Measurements from ENCODE around the gene FARP1. TPM values are rescaled to one million over a fixed set of nuclear protein-coding genes. Genes with fewer than 3 reads are reported as not detected.

FARP1 gene
- total and polyA plus RNA-seq, 4 experiments from 2014 or later, result 0.26 to 1.5 (median 0.42) TPM; not detected in 1

- no peak for DNase-seq
- Histone ChIP-seq H3K4me3 (ENCODE audit: low read length in 2 of 2) (no peak overlapping the region), H3K27ac (ENCODE audit: low read depth, low read length) (no peak overlapping the region), H3K9me3 (ENCODE audit: control insufficient read depth in 1 of 2, low read length in 2 of 2) (no peaks in the 10 kb centered on the region), H3K36me3 (ENCODE audit: insufficient read depth, low read length) (no peaks in the 10 kb centered on the region), H3K27me3 (ENCODE audit: insufficient read depth, low read length) (no peaks in the 10 kb centered on the region), H3K4me1 (ENCODE audit: insufficient read depth, low read length) (no peaks in the 10 kb centered on the region)
- Mint-ChIP-seq H3K27me3 (peaks cover 5 to 10% of the 10 kb centered on the region in 2 donors), H3K4me1 (no peaks in the 10 kb centered on the region), H3K9me3 (no peaks in the 10 kb centered on the region), H3K4me3 (no peak overlapping the region), H3K27ac (no peak overlapping the region), H3K36me3 (no peaks in the 10 kb centered on the region)
- intact Hi-C loops (cut with micrococcal nuclease), result no loop called here
- ChIA-PET POLR2A (ENCODE audit: partially characterized antibody) (no interaction called here), CTCF (ENCODE audit: partially characterized antibody) (no interaction called here)
These were observed 42.4 kb upstream of the FARP1 start for GRCh38 chr13:98100481-98100880.

- intact Hi-C loops (cut with micrococcal nuclease), result no loop called here
- Mint-ChIP-seq H3K4me1 (no peaks in the 10 kb centered on the region), H3K27ac (no peak overlapping the region), H3K4me3 (no peak overlapping the region), H3K27me3 (peaks cover 2% of the 10 kb centered on the region in 2 donors), H3K9me3 (no peaks in the 10 kb centered on the region), H3K36me3 (no peaks in the 10 kb centered on the region)
- Histone ChIP-seq H3K27ac (ENCODE audit: low read depth, low read length) (no peak overlapping the region), H3K4me1 (ENCODE audit: insufficient read depth, low read length) (no peaks in the 10 kb centered on the region), H3K9me3 (ENCODE audit: control insufficient read depth in 1 of 2, low read length in 2 of 2) (no peaks in the 10 kb centered on the region), H3K4me3 (ENCODE audit: low read length in 2 of 2) (no peak overlapping the region), H3K27me3 (ENCODE audit: insufficient read depth, low read length) (no peaks in the 10 kb centered on the region), H3K36me3 (ENCODE audit: insufficient read depth, low read length) (no peaks in the 10 kb centered on the region)
- CTCF ChIA-PET (ENCODE audit: partially characterized antibody), result no interaction called here
- DNase-seq, result no peak
- POLR2A ChIA-PET (ENCODE audit: partially characterized antibody), result interaction anchor here (0.6 kb wide), 1 partner anchor 158 kb away, joined by 3 read pairs; no protein-coding TSS in a partner anchor
These were observed 39.4 kb upstream of the FARP1 start for GRCh38 chr13:98103531-98103930.

- no peak overlapping the region for H3K4me3 Mint-ChIP-seq
- peaks cover 0 to 2% of the 10 kb centered on the region in 2 donors for H3K27me3 Mint-ChIP-seq
- no peak overlapping the region for H3K27ac Mint-ChIP-seq
- Histone ChIP-seq H3K4me3 (ENCODE audit: low read length in 2 of 2) (no peak overlapping the region), H3K27ac (ENCODE audit: low read depth, low read length) (no peak overlapping the region), H3K36me3 (ENCODE audit: insufficient read depth, low read length) (no peaks in the 10 kb centered on the region), H3K4me1 (ENCODE audit: insufficient read depth, low read length) (no peaks in the 10 kb centered on the region), H3K27me3 (ENCODE audit: insufficient read depth, low read length) (no peaks in the 10 kb centered on the region), H3K9me3 (ENCODE audit: control insufficient read depth in 1 of 2, low read length in 2 of 2) (no peaks in the 10 kb centered on the region)
- DNase-seq, result no peak
- no peaks in the 10 kb centered on the region for H3K4me1 Mint-ChIP-seq
- H3K9me3 Mint-ChIP-seq, result no peaks in the 10 kb centered on the region
- H3K36me3 Mint-ChIP-seq, result no peaks in the 10 kb centered on the region
- ChIA-PET CTCF (ENCODE audit: partially characterized antibody) (no interaction called here), POLR2A (ENCODE audit: partially characterized antibody) (no interaction called here)
- intact Hi-C loops (cut with micrococcal nuclease), result no loop called here
These were observed 38.7 kb upstream of the FARP1 start for GRCh38 chr13:98103942-98104880.

- no peaks in the 10 kb centered on the region for H3K36me3 ChIP-seq (ENCODE audit: insufficient read depth, low read length)
- Mint-ChIP-seq H3K27ac (no peak overlapping the region), H3K9me3 (no peaks in the 10 kb centered on the region), H3K4me3 (no peak overlapping the region), H3K27me3 (peaks cover 0 to 2% of the 10 kb centered on the region in 2 donors), H3K36me3 (no peaks in the 10 kb centered on the region), H3K4me1 (no peaks in the 10 kb centered on the region)
- ChIA-PET POLR2A (ENCODE audit: partially characterized antibody) (no interaction called here), CTCF (ENCODE audit: partially characterized antibody) (no interaction called here)
- H3K4me3 ChIP-seq (ENCODE audit: low read length in 2 of 2), result no peak overlapping the region
- intact Hi-C loops (cut with micrococcal nuclease), result no loop called here
- no peak for DNase-seq
- no peaks in the 10 kb centered on the region for H3K4me1 ChIP-seq (ENCODE audit: insufficient read depth, low read length)
- H3K27me3 ChIP-seq (ENCODE audit: insufficient read depth, low read length), result no peaks in the 10 kb centered on the region
- no peaks in the 10 kb centered on the region for H3K9me3 ChIP-seq (ENCODE audit: control insufficient read depth in 1 of 2, low read length in 2 of 2)
- no peak overlapping the region for H3K27ac ChIP-seq (ENCODE audit: low read depth, low read length)
These were observed 37.0 kb upstream of the FARP1 start for GRCh38 chr13:98105929-98106336.

GRCh38 chr13:98108341-98108740 is 34.6 kb upstream of the FARP1 start:
- H3K27me3 Mint-ChIP-seq, result peaks cover 0 to 5% of the 10 kb centered on the region in 2 donors
- Histone ChIP-seq H3K9me3 (ENCODE audit: control insufficient read depth in 1 of 2, low read length in 2 of 2) (no peaks in the 10 kb centered on the region), H3K36me3 (ENCODE audit: insufficient read depth, low read length) (no peaks in the 10 kb centered on the region), H3K4me1 (ENCODE audit: insufficient read depth, low read length) (no peaks in the 10 kb centered on the region), H3K27me3 (ENCODE audit: insufficient read depth, low read length) (no peaks in the 10 kb centered on the region), H3K4me3 (ENCODE audit: low read length in 2 of 2) (no peak overlapping the region), H3K27ac (ENCODE audit: low read depth, low read length) (no peak overlapping the region)
- POLR2A ChIA-PET (ENCODE audit: partially characterized antibody), result no interaction called here
- intact Hi-C loops (cut with micrococcal nuclease), result no loop called here
- no peaks in the 10 kb centered on the region for H3K36me3 Mint-ChIP-seq
- DNase-seq, result no peak
- no peak overlapping the region for H3K27ac Mint-ChIP-seq
- CTCF ChIA-PET (ENCODE audit: partially characterized antibody), result no interaction called here
- H3K9me3 Mint-ChIP-seq, result no peaks in the 10 kb centered on the region
- H3K4me3 Mint-ChIP-seq, result no peak overlapping the region
- no peaks in the 10 kb centered on the region for H3K4me1 Mint-ChIP-seq

- CTCF ChIA-PET (ENCODE audit: partially characterized antibody), result no interaction called here
- DNase-seq, result no peak
- no peak overlapping the region for H3K27ac ChIP-seq (ENCODE audit: low read depth, low read length)
- POLR2A ChIA-PET (ENCODE audit: partially characterized antibody), result no interaction called here
- Mint-ChIP-seq H3K27me3 (peaks cover 0 to 4% of the 10 kb centered on the region in 2 donors), H3K36me3 (no peaks in the 10 kb centered on the region), H3K9me3 (no peaks in the 10 kb centered on the region), H3K4me3 (no peak overlapping the region), H3K27ac (no peak overlapping the region), H3K4me1 (no peaks in the 10 kb centered on the region)
- H3K36me3 ChIP-seq (ENCODE audit: insufficient read depth, low read length), result no peaks in the 10 kb centered on the region
- no peaks in the 10 kb centered on the region for H3K4me1 ChIP-seq (ENCODE audit: insufficient read depth, low read length)
- H3K4me3 ChIP-seq (ENCODE audit: low read length in 2 of 2), result no peak overlapping the region
- H3K9me3 ChIP-seq (ENCODE audit: control insufficient read depth in 1 of 2, low read length in 2 of 2), result no peaks in the 10 kb centered on the region
- intact Hi-C loops (cut with micrococcal nuclease), result no loop called here
- no peaks in the 10 kb centered on the region for H3K27me3 ChIP-seq (ENCODE audit: insufficient read depth, low read length)
These were observed 33.6 kb upstream of the FARP1 start for GRCh38 chr13:98109226-98109853.

- CTCF ChIA-PET (ENCODE audit: partially characterized antibody), result no interaction called here
- Mint-ChIP-seq H3K9me3 (no peaks in the 10 kb centered on the region), H3K27ac (no peak overlapping the region), H3K4me1 (no peaks in the 10 kb centered on the region), H3K4me3 (no peak overlapping the region), H3K36me3 (no peaks in the 10 kb centered on the region), H3K27me3 (peaks cover 0 to 4% of the 10 kb centered on the region in 2 donors)
- no peaks in the 10 kb centered on the region for H3K9me3 ChIP-seq (ENCODE audit: control insufficient read depth in 1 of 2, low read length in 2 of 2)
- no peak overlapping the region for H3K4me3 ChIP-seq (ENCODE audit: low read length in 2 of 2)
- H3K27me3 ChIP-seq (ENCODE audit: insufficient read depth, low read length), result no peaks in the 10 kb centered on the region
- POLR2A ChIA-PET (ENCODE audit: partially characterized antibody), result no interaction called here
- no peak for DNase-seq
- no peaks in the 10 kb centered on the region for H3K36me3 ChIP-seq (ENCODE audit: insufficient read depth, low read length)
- no peak overlapping the region for H3K27ac ChIP-seq (ENCODE audit: low read depth, low read length)
- no peaks in the 10 kb centered on the region for H3K4me1 ChIP-seq (ENCODE audit: insufficient read depth, low read length)
- intact Hi-C loops (cut with micrococcal nuclease), result no loop called here
These were observed 32.1 kb upstream of the FARP1 start for GRCh38 chr13:98110749-98111148.
